ENCODE measurements around the gene PCBD1. TPM values are rescaled to one million over a fixed set of nuclear protein-coding genes. Genes with fewer than 3 reads are reported as not detected.
"Not testable (repeated sequence)": the region's sequence is repeated elsewhere in the genome, so short reads cannot be mapped to it uniquely, and the experiment has no call there.

PCBD1 gene
- total and polyA plus RNA-seq, 9 donors = 25.5 to 104 (median 60.6) TPM

- Histone ChIP-seq H3K36me3 (no peaks in the 10 kb centered on the region), H3K9me3 (no peaks in the 10 kb centered on the region), H3K4me1 (ENCODE audit: insufficient read depth) (no peaks in the 10 kb centered on the region), H3K27ac (no peak overlapping the region), H3K4me3 (no peak overlapping the region), H3K27me3 (no peaks in the 10 kb centered on the region)
- TF ChIP-seq CTCF (IDR thresholded peaks at IDR 0.05) (peak; percentile 63 to 83 (median 76)), EP300 (IDR thresholded peaks at IDR 0.05) (no peak), POLR2A (IDR thresholded peaks at IDR 0.05) (no peak)
- intact Hi-C loops (cut with DNase I) = loop anchor here (2.0 to 10.0 kb wide), 5 partner anchors 279 to 359 kb away; partner anchors contain the start of gene UNC5B (in 1 of the 4)
- 23 to 30% (median 24%) methylated on average over 19 to 22 of the region's 22 CpGs for WGBS, 3 donors
- peak in 4 of 5 donors; percentile 43 to 72 (median 56) for DNase-seq
These were observed 37.2 kb upstream of the PCBD1 start for GRCh38 chr10:70925377-70926225.

- 83 to 88% (median 87%) methylated on average over 8 of the region's 8 CpGs for WGBS, 3 donors
- intact Hi-C loops (cut with DNase I) = loop anchor here in 3 of 4 donors (2.0 to 10.0 kb wide), 4 partner anchors 281 to 361 kb away; partner anchors contain the start of gene UNC5B (in 1 of the 3)
- Histone ChIP-seq H3K4me3 (no peak overlapping the region), H3K27ac (no peak overlapping the region), H3K27me3 (no peaks in the 10 kb centered on the region), H3K4me1 (ENCODE audit: insufficient read depth) (peaks cover 2% of the 10 kb centered on the region), H3K9me3 (no peaks in the 10 kb centered on the region), H3K36me3 (no peaks in the 10 kb centered on the region)
- TF ChIP-seq CTCF (IDR thresholded peaks at IDR 0.05) (no peak), EP300 (IDR thresholded peaks at IDR 0.05) (no peak), POLR2A (IDR thresholded peaks at IDR 0.05) (no peak)
- no peak for DNase-seq
These were observed 35.3 kb upstream of the PCBD1 start for GRCh38 chr10:70923696-70924095.

- no peaks in the 10 kb centered on the region for H3K9me3 ChIP-seq
- intact Hi-C loops (cut with DNase I) = loop anchor here in 2 of 4 donors (10.0 kb wide), 3 partner anchors 284 to 364 kb away; partner anchors contain the start of gene UNC5B (in 1 of the 2)
- peaks cover 2% of the 10 kb centered on the region for H3K4me1 ChIP-seq (ENCODE audit: insufficient read depth)
- H3K4me3 ChIP-seq = no peak overlapping the region
- no peak for DNase-seq
- H3K27ac ChIP-seq = no peak overlapping the region
- H3K36me3 ChIP-seq = no peaks in the 10 kb centered on the region
- no peaks in the 10 kb centered on the region for H3K27me3 ChIP-seq
- WGBS, 3 donors = 7 to 30% (median 10%) methylated on average over 1 of the region's 1 CpG
- no peak for TF ChIP-seq CTCF (IDR thresholded peaks at IDR 0.05)
- no peak for TF ChIP-seq POLR2A (IDR thresholded peaks at IDR 0.05)
- no peak for TF ChIP-seq EP300 (IDR thresholded peaks at IDR 0.05)
These were observed 32.9 kb upstream of the PCBD1 start for GRCh38 chr10:70921285-70921684.

GRCh38 chr10:70920519-70920918 is 32.2 kb upstream of the PCBD1 start:
- 64 to 88% (median 81%) methylated on average over 4 of the region's 4 CpGs for WGBS, 3 donors
- H3K27me3 ChIP-seq = no peaks in the 10 kb centered on the region
- no peak overlapping the region for H3K27ac ChIP-seq
- H3K4me3 ChIP-seq = no peak overlapping the region
- TF ChIP-seq CTCF (IDR thresholded peaks at IDR 0.05) = no peak
- TF ChIP-seq POLR2A (IDR thresholded peaks at IDR 0.05) = no peak
- no peak for TF ChIP-seq EP300 (IDR thresholded peaks at IDR 0.05)
- DNase-seq = no peak
- no peaks in the 10 kb centered on the region for H3K9me3 ChIP-seq
- H3K36me3 ChIP-seq = no peaks in the 10 kb centered on the region
- intact Hi-C loops (cut with DNase I) = loop anchor here in 2 of 4 donors (10.0 kb wide), 3 partner anchors 284 to 364 kb away; partner anchors contain the start of gene UNC5B (in 1 of the 2)
- peaks cover 2% of the 10 kb centered on the region for H3K4me1 ChIP-seq (ENCODE audit: insufficient read depth)

GRCh38 chr10:70919906-70920305 is 31.5 kb upstream of the PCBD1 start:
- H3K4me1 ChIP-seq (ENCODE audit: insufficient read depth); H3K4me3 ChIP-seq; H3K27ac ChIP-seq; DNase-seq; H3K27me3 ChIP-seq; H3K36me3 ChIP-seq; H3K9me3 ChIP-seq: not testable (repeated sequence)
- intact Hi-C loops (cut with DNase I) = loop anchor here in 2 of 4 donors (10.0 kb wide), 3 partner anchors 285 to 365 kb away; partner anchors contain the start of gene UNC5B (in 1 of the 2)
- WGBS, 3 donors = 80 to 86% (median 84%) methylated on average over 10 of the region's 10 CpGs
